Hepatocyte (in vitro differentiated cells): ENCODE measurements around the gene LINS1. TPM values are rescaled to one million over a fixed set of nuclear protein-coding genes. Genes with fewer than 3 reads are reported as not detected.

Source experiments
- DNase-seq: peaks from one replicate; pipeline ENCODE4 v3.0.0-alpha.2; 2016; ENCODE audit warnings: low spot score
- H2AFZ ChIP-seq: fragments of 200-600 bp; sonication (generic); 2 replicates; pipeline ENCODE4 v1.6.0; 2016; ENCODE audit warnings: antibody characterized with exemption, mild to moderate bottlenecking
- H3K27ac ChIP-seq: fragments of 200-600 bp; sonication (generic); 2 replicates; pipeline ENCODE4 v1.5.1; 2016; ENCODE audit warnings: mild to moderate bottlenecking
- H3K27me3 ChIP-seq: fragments of 200-600 bp; sonication (generic); 2 replicates; pipeline ENCODE4 v1.6.1; 2016
- H3K36me3 ChIP-seq: fragments of 200-600 bp; sonication (generic); replicated peaks from 2 replicates; pipeline ENCODE4 v1.5.1; 2016; ENCODE audit warnings: low read depth; ENCODE audit not compliant: insufficient read depth
- H3K4me1 ChIP-seq: fragments of 200-600 bp; sonication (generic); 2 replicates; pipeline ENCODE4 v1.5.1; 2016; ENCODE audit warnings: mild to moderate bottlenecking, moderate library complexity; ENCODE audit not compliant: insufficient read depth
- H3K4me2 ChIP-seq: fragments of 200-600 bp; sonication (generic); 2 replicates; pipeline ENCODE4 v1.6.0; 2016
- H3K4me3 ChIP-seq: fragments of 200-600 bp; sonication (generic); 2 replicates; pipeline ENCODE4 v1.5.1; 2016; ENCODE audit warnings: mild to moderate bottlenecking
- H3K79me2 ChIP-seq: fragments of 200-600 bp; sonication (generic); 2 replicates; pipeline ENCODE4 v1.6.0; 2017; ENCODE audit warnings: mild to moderate bottlenecking
- H3K9me2 ChIP-seq: fragments of 200-600 bp; sonication (generic); replicated peaks from 2 replicates; pipeline ENCODE4 v1.6.0; 2017; ENCODE audit warnings: mild to moderate bottlenecking; ENCODE audit not compliant: insufficient read depth
- H3K9me3 ChIP-seq: fragments of 200-600 bp; sonication (generic); 2 replicates; pipeline ENCODE4 v1.5.1; 2016; ENCODE audit warnings: low read depth, mild to moderate bottlenecking
- H4K20me1 ChIP-seq: fragments of 200-600 bp; sonication (generic); 2 replicates; pipeline ENCODE4 v1.6.0; 2016; ENCODE audit warnings: mild to moderate bottlenecking; ENCODE audit not compliant: insufficient read depth, poor library complexity, severe bottlenecking
- CTCF ChIP-seq: fragments of 200-600 bp; sonication (generic); IDR thresholded peaks from 2 replicates; pipeline ENCODE4 v1.5.1; 2016; ENCODE audit warnings: antibody characterized with exemption, mild to moderate bottlenecking; ENCODE audit not compliant: poor library complexity
- EZH2 ChIP-seq: fragments of 200-600 bp; sonication (generic); IDR thresholded peaks from 2 replicates; pipeline ENCODE4 v1.6.1; 2016; ENCODE audit warnings: antibody characterized with exemption, mild to moderate bottlenecking, borderline replicate concordance
- EZH2phosphoT487 ChIP-seq: fragments of 200-600 bp; sonication (generic); IDR thresholded peaks from one replicate; pipeline ENCODE4 v1.6.1; 2018; ENCODE audit warnings: antibody characterized with exemption, mild to moderate bottlenecking, low read depth, moderate library complexity; ENCODE audit not compliant: unreplicated experiment, severe bottlenecking
- WGBS: methylation state at CpG from one replicate; pipeline ENCODE4 v1.1.6; 2016; ENCODE audit warnings: low lambda C conversion rate; ENCODE audit errors: missing lambda C conversion rate; 5-methylcytosine and 5-hydroxymethylcytosine counted together
- polyA plus RNA-seq: library from polyadenylated mRNA; unstranded; fragments of >200 nt; fragmentation: Nextera tagmentation; extraction: Ambion mirVana; gene quantifications from 2 replicates; pipeline ENCODE4 v1.2.1, GENCODE V29; 2016
- total RNA-seq: library from RNA; depleted of rRNA; stranded (reverse); fragments of >200 nt; gene quantifications from 2 replicates; pipeline ENCODE4 v1.2.3, GENCODE V29; 2014

LINS1 gene
- total and polyA plus RNA-seq, 2 experiments from 2014 or later: 8.1 to 26.3 TPM

- TF ChIP-seq EZH2phosphoT487 (no peak), CTCF (no peak), EZH2 (no peak)
- DNase-seq: no peak
- no peaks in the 10 kb centered on the region for H3K36me3 ChIP-seq
- no peaks in the 10 kb centered on the region for H3K79me2 ChIP-seq
- no peaks in the 10 kb centered on the region for H4K20me1 ChIP-seq
- no peaks in the 10 kb centered on the region for H3K9me3 ChIP-seq
- H3K27ac ChIP-seq: no peak overlapping the region
- no peaks in the 10 kb centered on the region for H3K27me3 ChIP-seq
- 78% methylated on average over 2 of the region's 2 CpGs for WGBS
- no peaks in the 10 kb centered on the region for H3K4me1 ChIP-seq
- no peak overlapping the region for H2AFZ ChIP-seq
- no peak overlapping the region for H3K4me3 ChIP-seq
- H3K4me2 ChIP-seq: no peak overlapping the region
- no peaks in the 10 kb centered on the region for H3K9me2 ChIP-seq
Measured at GRCh38 chr15:100524326-100524725, 77.7 kb downstream of the LINS1 start.

GRCh38 chr15:100521907-100522306, 80.1 kb downstream of the LINS1 start:
- Histone ChIP-seq H3K4me1 (no peaks in the 10 kb centered on the region), H3K27ac (no peak overlapping the region), H3K4me3 (no peak overlapping the region), H3K4me2 (no peak overlapping the region), H2AFZ (no peak overlapping the region), H3K27me3 (no peaks in the 10 kb centered on the region), H3K36me3 (no peaks in the 10 kb centered on the region), H3K9me2 (no peaks in the 10 kb centered on the region), H4K20me1 (no peaks in the 10 kb centered on the region), H3K79me2 (no peaks in the 10 kb centered on the region), H3K9me3 (no peaks in the 10 kb centered on the region)
- 96% methylated on average over 3 of the region's 3 CpGs for WGBS
- TF ChIP-seq CTCF: no peak
- no peak for TF ChIP-seq EZH2phosphoT487
- TF ChIP-seq EZH2: no peak
- DNase-seq: no peak

- H3K9me3 ChIP-seq: no peaks in the 10 kb centered on the region
- H3K9me2 ChIP-seq: no peaks in the 10 kb centered on the region
- H3K4me3 ChIP-seq: no peak overlapping the region
- DNase-seq: no peak
- no peaks in the 10 kb centered on the region for H3K79me2 ChIP-seq
- no peak overlapping the region for H3K27ac ChIP-seq
- H3K36me3 ChIP-seq: no peaks in the 10 kb centered on the region
- peaks cover 3% of the 10 kb centered on the region for H3K4me1 ChIP-seq
- no peak overlapping the region for H3K4me2 ChIP-seq
- no peaks in the 10 kb centered on the region for H4K20me1 ChIP-seq
- WGBS: 73% methylated on average over 7 of the region's 7 CpGs
- TF ChIP-seq EZH2 (no peak), EZH2phosphoT487 (no peak), CTCF (no peak)
- no peaks in the 10 kb centered on the region for H3K27me3 ChIP-seq
- H2AFZ ChIP-seq: no peak overlapping the region
Measured at GRCh38 chr15:100520132-100520921, 81.7 kb downstream of the LINS1 start.
